Ishikawa (cell line): ENCODE results near the gene HAUS1.

ENCODE experiments used
- CEBPB ChIP-seq: IDR thresholded peaks from 2 replicates; pipeline ENCODE4 v1.6.1; 2012
- EP300 ChIP-seq: IDR thresholded peaks from 2 replicates; pipeline ENCODE4 v1.6.1; 2012; ENCODE audit warnings: borderline replicate concordance
- MAX ChIP-seq: IDR thresholded peaks from 2 replicates; pipeline ENCODE4 v1.6.1; 2012
- NFIC ChIP-seq: IDR thresholded peaks from 2 replicates; pipeline ENCODE4 v1.6.1; 2012
- REST ChIP-seq: IDR thresholded peaks from 2 replicates; pipeline ENCODE4 v1.6.1; 2012; ENCODE audit warnings: low read depth, mild to moderate bottlenecking
- TAF1 ChIP-seq: IDR thresholded peaks from 2 replicates; pipeline ENCODE4 v1.6.1; 2012; ENCODE audit warnings: low read depth, mild to moderate bottlenecking
- TCF12 ChIP-seq: IDR thresholded peaks from 2 replicates; pipeline ENCODE4 v1.6.1; 2012; ENCODE audit warnings: low read depth
- TEAD4 ChIP-seq: IDR thresholded peaks from 2 replicates; pipeline ENCODE4 v1.6.1; 2012
- USF1 ChIP-seq: IDR thresholded peaks from 2 replicates; pipeline ENCODE4 v1.6.1; 2012
- YY1 ChIP-seq: IDR thresholded peaks from 2 replicates; pipeline ENCODE4 v1.6.1; 2012; ENCODE audit warnings: low read depth

- TF ChIP-seq EP300: no peak
- no peak for TF ChIP-seq TCF12
- no peak for TF ChIP-seq CEBPB
- no peak for TF ChIP-seq NFIC
- TF ChIP-seq TEAD4: no peak
- no peak for TF ChIP-seq MAX
- no peak for TF ChIP-seq USF1
- TF ChIP-seq TAF1: no peak
- TF ChIP-seq YY1: no peak
- TF ChIP-seq REST: no peak
Observed at GRCh38 chr18:46068763-46069162, 35.4 kb upstream of the HAUS1 start.
